GM19035 (cell line): ENCODE data around the gene SORCS2.

Source experiments
- ATAC-seq: cut with Tn5 transposase; IDR thresholded peaks from one replicate; pipeline ENCODE4 v1.9.1; 2021; ENCODE audit not compliant: unreplicated experiment

Gene SORCS2

GRCh38 chr4:7621252-7622035, 429.1 kb downstream of the SORCS2 start:
- ATAC-seq = no peak

GRCh38 chr4:7622371-7622770, 430.0 kb downstream of the SORCS2 start:
- no peak for ATAC-seq

- no peak for ATAC-seq
These were observed 431.1 kb downstream of the SORCS2 start for GRCh38 chr4:7623468-7623867.

- no peak for ATAC-seq
These were observed 432.1 kb downstream of the SORCS2 start for GRCh38 chr4:7624396-7624980.

- no peak for ATAC-seq
These were observed 432.7 kb downstream of the SORCS2 start for GRCh38 chr4:7625071-7625470.

- ATAC-seq = no peak
These were observed 434.2 kb downstream of the SORCS2 start for GRCh38 chr4:7626531-7626930.

- no peak for ATAC-seq
These were observed 435.2 kb downstream of the SORCS2 start for GRCh38 chr4:7627251-7628250.

GRCh38 chr4:7628432-7628831, 436.1 kb downstream of the SORCS2 start:
- no peak for ATAC-seq

- no peak for ATAC-seq
These were observed 437.3 kb downstream of the SORCS2 start for GRCh38 chr4:7629501-7630254.

GRCh38 chr4:7630568-7631287, 438.4 kb downstream of the SORCS2 start:
- no peak for ATAC-seq

GRCh38 chr4:7631288-7632014, 439.1 kb downstream of the SORCS2 start:
- ATAC-seq = no peak

GRCh38 chr4:7632341-7632740, 440.0 kb downstream of the SORCS2 start:
- no peak for ATAC-seq

- no peak for ATAC-seq
These were observed 440.6 kb downstream of the SORCS2 start for GRCh38 chr4:7632971-7633370.

- ATAC-seq = no peak
These were observed 442.4 kb downstream of the SORCS2 start for GRCh38 chr4:7634661-7635251.

GRCh38 chr4:7635445-7636239, 443.3 kb downstream of the SORCS2 start:
- no peak for ATAC-seq

- ATAC-seq = no peak
These were observed 443.8 kb downstream of the SORCS2 start for GRCh38 chr4:7636240-7636508.

- no peak for ATAC-seq
These were observed 444.8 kb downstream of the SORCS2 start for GRCh38 chr4:7637139-7637538.

GRCh38 chr4:7637971-7638370, 445.6 kb downstream of the SORCS2 start:
- ATAC-seq = no peak

- no peak for ATAC-seq
These were observed 446.2 kb downstream of the SORCS2 start for GRCh38 chr4:7638489-7638888.
